SK-N-SH treated with all-trans-retinoic acid at 6 μM for 48 hours (cell line): ENCODE results near the gene ITGA3.

Experiments used
- TOX ChIP-seq: fragments of 250-450 bp; sonication (Bioruptor Pico); IDR thresholded peaks from 2 replicates; pipeline ENCODE4 v1.8.0; 2021; ENCODE audit warnings: mild to moderate bottlenecking, moderate library complexity, borderline replicate concordance
- ZFP3 ChIP-seq: fragments of 250-450 bp; sonication (Bioruptor Pico); IDR thresholded peaks from 2 replicates; pipeline ENCODE4 v1.5.0; 2020; ENCODE audit warnings: mild to moderate bottlenecking, moderate library complexity
- ZFP30 ChIP-seq: fragments of 450-650 bp; formaldehyde crosslinking; IDR thresholded peaks from 2 replicates; pipeline ENCODE4 v1.5.0; 2022; ENCODE audit warnings: mild to moderate bottlenecking, moderate library complexity
- TF ChIP-seq, protein P1 (sequence below): fragments of 250-450 bp; sonication (Bioruptor Pico); IDR thresholded peaks from 2 replicates; pipeline ENCODE4 v1.5.0; 2020; ENCODE audit warnings: mild to moderate bottlenecking, moderate library complexity

- TF ChIP-seq TOX (no peak), ZFP30 (CRISPR knock-in tag) (no peak), ZFP3 (CRISPR knock-in tag) (peak; percentile 65)
- TF ChIP-seq, protein P1, sequence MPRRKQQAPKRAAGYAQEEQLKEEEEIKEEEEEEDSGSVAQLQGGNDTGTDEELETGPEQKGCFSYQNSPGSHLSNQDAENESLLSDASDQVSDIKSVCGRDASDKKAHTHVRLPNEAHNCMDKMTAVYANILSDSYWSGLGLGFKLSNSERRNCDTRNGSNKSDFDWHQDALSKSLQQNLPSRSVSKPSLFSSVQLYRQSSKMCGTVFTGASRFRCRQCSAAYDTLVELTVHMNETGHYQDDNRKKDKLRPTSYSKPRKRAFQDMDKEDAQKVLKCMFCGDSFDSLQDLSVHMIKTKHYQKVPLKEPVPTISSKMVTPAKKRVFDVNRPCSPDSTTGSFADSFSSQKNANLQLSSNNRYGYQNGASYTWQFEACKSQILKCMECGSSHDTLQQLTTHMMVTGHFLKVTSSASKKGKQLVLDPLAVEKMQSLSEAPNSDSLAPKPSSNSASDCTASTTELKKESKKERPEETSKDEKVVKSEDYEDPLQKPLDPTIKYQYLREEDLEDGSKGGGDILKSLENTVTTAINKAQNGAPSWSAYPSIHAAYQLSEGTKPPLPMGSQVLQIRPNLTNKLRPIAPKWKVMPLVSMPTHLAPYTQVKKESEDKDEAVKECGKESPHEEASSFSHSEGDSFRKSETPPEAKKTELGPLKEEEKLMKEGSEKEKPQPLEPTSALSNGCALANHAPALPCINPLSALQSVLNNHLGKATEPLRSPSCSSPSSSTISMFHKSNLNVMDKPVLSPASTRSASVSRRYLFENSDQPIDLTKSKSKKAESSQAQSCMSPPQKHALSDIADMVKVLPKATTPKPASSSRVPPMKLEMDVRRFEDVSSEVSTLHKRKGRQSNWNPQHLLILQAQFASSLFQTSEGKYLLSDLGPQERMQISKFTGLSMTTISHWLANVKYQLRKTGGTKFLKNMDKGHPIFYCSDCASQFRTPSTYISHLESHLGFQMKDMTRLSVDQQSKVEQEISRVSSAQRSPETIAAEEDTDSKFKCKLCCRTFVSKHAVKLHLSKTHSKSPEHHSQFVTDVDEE (CRISPR knock-in tag): no peak
These were observed 2.9 kb upstream of the ITGA3 start for GRCh38 chr17:50052822-50053653.
